Inflammatory macrophage treated with lipopolysaccharide for 1 hour (primary cell): Measurements from ENCODE around the gene CEMIP2.
"Not testable (repeated sequence)": the region's sequence is repeated elsewhere in the genome, so short reads cannot be mapped to it uniquely, and the experiment has no call there.

Experiments used
- DNase-seq, 2 donors: peaks; one replicate each; pipeline ENCODE4 v3.0.0-alpha.2; 2020 to 2022

CEMIP2 gene

DNA sequence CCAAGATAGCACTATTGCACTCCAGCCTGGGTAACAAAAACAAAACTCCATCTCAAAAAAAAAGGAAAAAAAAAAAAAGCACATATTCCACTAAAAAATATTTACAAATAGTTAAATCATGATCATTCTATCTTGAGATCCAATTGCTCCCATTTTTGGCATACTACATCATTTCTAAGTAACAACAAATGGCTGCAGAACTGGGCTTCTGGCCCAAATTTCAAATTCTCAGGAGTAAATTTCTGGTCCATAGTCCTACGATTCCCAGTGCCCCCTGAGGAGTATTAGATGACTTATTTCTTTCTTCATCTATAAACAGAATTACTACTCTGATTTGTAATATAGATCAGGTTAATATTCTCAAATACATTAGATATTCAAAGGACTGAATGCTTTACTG lies 62.1 kb downstream of the CEMIP2 start:
- DNase-seq: no peak

DNA sequence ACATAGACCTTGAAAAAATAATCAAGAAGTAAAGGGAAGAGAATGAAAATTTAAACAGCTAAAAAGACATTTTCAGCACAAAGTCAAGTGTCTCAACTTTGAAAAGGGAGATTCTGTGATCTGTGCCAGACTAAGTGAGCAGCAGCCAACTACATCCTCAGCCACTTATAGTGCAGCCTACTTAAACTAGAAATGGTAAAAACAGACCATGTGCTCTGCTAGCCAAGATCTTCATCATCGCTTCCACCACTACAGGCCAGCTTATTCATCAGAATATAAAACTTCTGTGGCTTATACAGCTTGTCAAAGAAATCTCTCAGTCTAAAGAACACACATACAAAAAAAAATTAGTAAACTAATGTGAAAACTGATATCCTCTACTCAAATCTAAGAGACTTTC lies 63.5 kb downstream of the CEMIP2 start:
- no peak for DNase-seq

DNA sequence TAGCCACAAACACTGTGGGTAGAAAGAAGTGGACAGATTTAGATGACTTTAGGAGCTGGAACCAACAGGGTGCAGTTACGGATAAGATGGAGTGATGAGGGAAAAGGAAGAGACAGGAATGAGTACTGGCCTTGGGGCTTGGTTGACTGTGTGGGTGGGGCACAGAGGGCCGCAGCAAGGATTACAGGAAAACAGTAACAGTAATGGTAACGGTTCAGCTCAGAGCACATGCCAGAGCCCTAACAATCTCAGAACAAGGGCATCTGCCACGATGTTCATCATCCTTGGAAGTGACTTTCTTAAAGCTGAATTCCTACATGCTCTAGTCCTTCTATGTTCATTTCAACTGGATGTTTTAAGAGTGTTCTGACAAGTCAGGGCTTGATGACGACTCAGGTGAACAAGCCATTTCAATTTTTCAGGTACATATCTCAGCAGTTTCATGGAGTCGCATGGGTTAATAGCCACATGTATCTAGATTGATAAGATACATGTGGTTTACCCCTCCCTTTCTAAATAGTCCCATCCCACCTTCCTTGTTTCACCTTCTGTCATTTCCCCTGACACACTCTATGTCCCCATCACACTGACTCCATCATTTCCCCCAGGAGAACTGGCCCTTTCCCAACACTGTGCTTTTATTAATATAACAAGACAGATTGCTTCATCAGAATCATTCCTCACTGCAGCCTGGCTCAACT lies 65.0 kb downstream of the CEMIP2 start:
- no peak for DNase-seq

DNA sequence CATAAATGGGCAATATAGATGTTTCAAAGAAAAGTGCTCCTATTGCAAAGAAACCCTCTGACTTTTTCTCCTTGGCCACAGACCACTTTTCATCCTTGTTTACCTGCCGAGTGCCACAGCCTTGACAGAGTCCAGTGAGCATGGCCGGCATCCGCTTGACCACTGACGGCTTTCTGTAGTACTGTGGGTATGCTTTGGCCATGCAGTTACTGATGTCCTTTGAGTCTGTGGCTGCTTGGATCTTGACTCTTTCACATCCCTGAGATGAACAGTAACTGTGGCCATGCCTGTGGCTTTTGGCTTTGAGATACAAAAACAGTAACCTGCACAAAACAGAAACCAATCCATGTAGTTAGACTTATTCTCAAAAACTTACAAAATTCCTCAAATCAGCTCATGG lies 70.4 kb downstream of the CEMIP2 start:
- no peak for DNase-seq

GRCh38 chr9:71694332-71694731 lies 74.0 kb downstream of the CEMIP2 start:
- DNase-seq: no peak

DNA sequence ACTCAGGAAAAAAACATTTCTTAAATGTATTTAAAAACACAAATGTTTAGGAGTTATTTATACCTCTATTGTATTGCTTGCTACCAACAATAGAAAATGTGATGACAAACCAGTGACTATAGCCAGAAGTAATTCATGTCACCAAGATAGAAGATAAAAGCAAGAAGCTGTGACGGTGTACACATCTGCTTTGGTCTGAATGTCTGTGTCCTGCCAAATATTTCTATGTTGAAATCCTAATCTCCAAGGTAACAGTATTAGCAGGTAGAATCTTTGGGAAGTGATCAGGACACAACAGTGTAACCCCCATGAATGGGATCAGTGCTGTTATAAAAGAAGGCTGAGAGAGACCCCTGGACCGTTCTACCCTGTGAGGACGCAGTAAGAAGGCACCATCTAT lies 74.7 kb downstream of the CEMIP2 start:
- DNase-seq: no peak

DNA sequence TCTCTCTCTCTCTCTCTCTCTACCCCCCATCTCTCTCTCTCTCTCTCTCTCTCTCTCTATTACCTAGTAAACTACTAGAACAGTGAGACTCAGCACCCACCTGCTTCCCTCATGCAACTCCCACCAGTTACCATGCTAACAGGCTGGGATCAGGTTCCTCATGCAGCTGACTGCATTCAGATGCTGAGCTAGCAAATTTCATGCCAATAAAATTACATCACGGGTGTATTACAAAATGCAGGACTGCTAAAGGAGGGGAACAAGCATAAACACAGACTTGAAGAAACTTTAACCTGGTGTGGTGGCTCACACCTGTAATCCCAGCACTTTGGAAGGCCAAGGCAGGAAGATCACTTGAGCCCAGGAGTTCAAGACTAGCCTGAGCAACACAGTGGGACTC lies 76.0 kb downstream of the CEMIP2 start:
- DNase-seq: peak; percentile 66 to 78

DNA sequence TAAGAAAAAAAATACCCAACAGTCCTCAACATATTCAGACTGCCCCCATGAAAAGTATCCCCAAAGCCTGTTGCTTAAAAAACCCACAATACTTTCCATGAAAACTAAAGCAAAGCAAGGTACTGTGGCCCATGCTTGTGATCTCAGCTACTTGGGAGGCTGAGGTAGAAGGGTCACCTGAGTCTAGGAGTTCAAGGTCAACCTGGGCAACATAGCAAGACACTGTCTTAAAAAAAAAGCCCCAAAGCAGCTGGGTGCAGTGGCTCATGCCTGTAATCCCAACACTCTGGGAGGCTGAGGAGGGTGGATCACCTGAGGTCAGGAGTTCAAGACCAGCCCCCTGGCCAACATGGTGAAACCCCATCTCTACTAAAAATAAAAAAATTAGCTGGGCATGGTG lies 76.7 kb downstream of the CEMIP2 start:
- not testable (repeated sequence) for DNase-seq

DNA sequence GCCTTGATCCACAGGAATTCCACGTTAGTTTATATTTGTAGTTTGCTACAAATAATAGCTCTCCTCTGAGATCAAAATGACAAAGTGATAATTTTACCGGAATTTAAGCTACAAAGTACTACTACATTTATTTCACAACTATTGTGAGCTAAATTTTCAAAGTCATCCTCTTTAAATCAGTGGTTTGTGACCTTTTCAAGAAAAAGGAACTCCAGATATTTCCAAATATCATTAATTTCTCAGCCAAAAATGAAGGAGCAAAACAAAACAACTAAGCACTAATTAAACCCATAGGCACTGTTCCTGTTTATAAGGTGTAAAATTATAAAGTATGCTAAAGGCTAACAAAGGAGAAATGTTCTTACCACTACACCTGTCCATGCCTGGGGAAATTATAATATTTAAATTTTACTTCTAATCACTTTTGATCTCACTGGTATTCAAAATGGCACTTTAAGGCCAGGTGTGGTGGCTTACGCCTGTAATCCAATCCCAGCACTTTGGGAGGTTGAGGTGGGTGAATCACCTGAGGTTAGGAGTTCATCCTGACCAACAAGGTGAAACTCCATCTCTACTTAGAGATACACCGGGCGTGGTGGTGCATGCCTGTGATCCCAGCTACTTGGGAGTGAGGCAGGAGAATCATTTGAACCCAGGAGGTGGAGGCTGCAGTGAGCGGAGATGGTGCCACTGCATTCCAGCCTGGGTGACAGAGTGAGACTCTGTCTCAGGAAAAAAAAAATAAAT lies 77.5 kb downstream of the CEMIP2 start:
- DNase-seq: peak; percentile 41 to 46

GRCh38 chr9:71690063-71690688 lies 78.1 kb downstream of the CEMIP2 start:
- DNase-seq: peak in 1 of 2 donors; percentile 10

- DNase-seq: no peak
Measured at GRCh38 chr9:71687676-71688075, 80.6 kb downstream of the CEMIP2 start.

DNA sequence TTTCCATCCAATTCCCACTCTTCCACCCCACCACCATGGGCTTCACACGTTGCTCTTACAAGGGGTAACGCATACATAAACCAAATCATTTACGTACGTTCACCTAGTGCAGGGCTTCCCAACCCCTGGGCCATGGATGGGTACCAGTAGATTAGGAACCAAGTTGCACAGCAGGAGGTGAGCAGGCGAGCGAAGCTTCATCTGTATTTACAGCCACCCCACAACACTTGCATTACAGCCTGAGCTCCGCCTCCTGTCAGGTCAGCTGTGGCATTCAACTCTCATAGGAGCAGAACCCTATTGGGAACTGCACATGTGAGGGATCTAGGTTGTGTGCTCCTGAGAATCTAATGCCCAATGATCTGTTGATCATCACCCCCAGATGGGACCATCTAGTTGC lies 82.3 kb downstream of the CEMIP2 start:
- DNase-seq: no peak

DNA sequence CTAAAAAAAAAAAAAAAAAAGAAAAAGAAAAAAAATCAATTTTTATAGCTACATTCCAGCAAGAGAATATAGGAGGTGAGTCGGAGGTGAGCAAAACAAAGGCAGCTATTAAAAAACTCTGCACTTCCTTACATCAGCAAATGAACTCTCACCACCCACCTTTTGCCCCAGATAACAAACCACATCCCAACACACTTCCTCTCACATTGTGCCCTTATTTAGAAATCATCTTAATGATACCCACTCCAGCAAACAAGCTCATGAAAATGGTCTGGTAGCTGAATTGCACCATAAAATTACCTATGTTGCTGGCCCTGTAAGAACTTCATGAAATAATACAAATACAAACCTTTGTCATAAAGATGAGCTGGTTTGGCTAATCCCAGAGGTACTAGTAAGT lies 82.9 kb downstream of the CEMIP2 start:
- peak in 1 of 2 donors; percentile 11 for DNase-seq

DNA sequence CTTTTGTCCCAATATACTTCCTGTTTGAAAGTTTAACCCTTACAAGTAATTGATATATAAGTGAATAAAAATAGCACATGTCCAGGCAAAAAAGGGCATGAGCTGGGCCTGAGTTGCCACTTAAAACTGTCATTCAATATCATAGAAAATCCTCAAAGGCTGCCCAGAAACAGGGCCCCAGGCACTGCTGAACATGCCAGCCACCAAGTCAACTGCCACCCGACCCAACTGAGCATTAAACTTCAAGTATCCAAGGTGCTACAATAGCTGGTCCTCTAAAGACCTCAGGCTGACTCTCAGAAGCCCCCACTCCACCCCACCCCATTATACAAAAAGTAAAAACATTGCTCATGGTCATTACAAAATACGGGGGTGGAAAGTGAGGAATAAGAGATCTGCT lies 83.7 kb downstream of the CEMIP2 start:
- DNase-seq: no peak

GRCh38 chr9:71683598-71684235 lies 84.6 kb downstream of the CEMIP2 start:
- DNase-seq: peak; percentile 70 to 73

DNA sequence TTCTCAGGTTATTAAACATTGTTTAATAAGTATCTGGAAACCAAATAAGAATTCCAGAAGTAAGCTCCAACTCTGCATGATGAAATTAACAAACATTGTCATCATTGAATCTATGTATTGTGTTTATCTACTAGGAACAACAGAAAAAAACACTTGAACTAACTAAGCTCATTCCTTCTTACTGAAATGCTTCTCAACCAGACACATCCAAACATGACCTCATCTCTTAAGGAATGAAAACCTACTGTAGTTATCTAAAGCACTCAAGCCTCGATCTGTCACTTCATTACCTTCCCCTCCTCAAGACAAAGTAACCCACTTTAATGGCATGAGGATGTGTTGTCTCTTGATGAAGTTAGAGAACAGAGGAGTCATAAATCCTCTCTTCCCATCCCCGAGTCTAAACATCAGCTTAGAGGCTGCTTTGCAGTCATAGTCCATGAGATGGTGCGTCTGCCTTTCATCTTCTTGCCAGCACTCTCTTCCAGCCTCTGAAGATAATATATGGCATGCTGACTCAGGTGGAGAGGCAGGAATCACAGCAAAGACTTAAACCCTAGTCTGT lies 86.5 kb downstream of the CEMIP2 start:
- no peak for DNase-seq

DNA sequence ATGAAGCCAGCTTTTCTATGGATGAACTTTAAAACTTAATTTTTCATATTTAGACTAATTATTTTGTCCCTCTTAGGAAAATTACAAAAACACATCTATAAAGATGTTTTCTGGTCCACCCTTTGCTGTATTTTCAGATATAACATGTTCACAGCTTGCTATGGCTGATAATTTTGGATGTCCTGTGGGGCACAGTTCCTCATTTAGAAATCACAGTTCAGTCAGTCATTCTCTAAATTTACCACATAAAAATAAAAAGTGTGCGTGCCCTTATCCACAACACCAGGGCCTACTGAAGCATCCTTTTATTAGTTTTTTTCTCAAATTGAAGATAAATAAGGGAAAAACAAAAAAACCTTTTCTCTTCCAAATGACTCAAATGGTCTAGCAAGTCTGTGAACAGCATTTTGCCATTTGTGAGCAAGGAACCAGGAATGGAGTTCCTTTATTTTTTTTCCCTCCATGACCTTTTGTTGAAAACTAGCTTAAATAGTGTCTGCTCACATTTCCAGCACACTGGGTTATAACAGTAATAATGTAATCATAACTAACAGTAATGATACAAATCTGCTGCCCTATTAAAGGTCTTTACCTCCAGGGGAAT lies 87.1 kb downstream of the CEMIP2 start:
- DNase-seq: no peak

DNA sequence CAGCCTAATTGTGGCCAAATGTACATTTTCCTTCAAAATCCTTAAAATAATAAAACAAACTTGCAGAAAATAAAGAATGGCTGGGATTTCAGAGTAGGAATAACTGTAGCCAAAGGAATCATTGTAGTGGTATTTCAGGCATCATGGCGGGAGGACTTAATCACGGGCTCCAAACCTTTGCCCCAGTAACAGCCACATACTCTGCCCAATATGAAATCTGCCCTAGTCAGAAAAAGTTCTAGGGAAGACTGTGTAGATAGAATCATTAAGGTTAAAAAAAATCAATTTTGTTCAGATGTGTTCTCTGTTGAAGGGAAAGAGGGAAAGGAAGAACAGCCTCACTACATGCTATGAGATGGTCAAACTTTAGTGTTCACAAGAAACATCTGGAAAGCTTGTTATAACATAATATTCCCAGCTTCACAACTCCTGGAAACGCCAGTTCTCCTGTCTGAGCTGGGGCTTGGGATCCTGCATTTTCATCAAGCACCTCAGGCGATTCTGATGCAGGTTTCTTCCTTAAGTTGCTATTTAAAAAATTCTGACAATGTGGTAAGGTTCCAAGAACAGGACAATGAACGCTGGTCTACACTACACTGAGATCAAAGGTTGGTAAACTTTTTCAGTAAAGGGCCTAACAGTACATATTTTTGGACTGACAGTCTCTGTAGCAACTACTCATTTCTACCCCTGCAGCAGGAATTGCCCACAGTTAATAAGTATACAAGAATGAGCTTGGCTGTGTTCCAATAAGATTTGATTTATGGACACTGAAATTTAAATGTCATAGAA lies 87.9 kb downstream of the CEMIP2 start:
- DNase-seq: no peak

GRCh38 chr9:71678999-71679398 lies 89.3 kb downstream of the CEMIP2 start:
- peak in 1 of 2 donors; percentile 6 for DNase-seq

DNA sequence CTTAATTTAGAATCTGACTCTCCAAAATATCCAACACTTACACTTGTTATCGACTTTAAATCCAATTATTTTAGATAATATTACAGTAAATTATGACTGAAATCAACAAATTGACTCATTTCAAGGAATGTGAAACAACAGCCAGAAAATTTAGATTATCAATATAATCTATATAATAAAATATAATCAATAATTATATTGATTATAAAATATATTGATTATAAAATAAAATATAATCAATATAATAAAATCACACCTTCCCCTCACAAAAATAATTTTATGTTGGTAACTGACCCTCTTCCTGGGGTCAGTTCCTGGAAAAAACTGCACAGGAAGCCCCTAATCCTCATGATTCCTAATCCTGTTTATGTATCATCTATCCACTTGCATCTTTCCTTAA lies 91.1 kb downstream of the CEMIP2 start:
- DNase-seq: no peak

DNA sequence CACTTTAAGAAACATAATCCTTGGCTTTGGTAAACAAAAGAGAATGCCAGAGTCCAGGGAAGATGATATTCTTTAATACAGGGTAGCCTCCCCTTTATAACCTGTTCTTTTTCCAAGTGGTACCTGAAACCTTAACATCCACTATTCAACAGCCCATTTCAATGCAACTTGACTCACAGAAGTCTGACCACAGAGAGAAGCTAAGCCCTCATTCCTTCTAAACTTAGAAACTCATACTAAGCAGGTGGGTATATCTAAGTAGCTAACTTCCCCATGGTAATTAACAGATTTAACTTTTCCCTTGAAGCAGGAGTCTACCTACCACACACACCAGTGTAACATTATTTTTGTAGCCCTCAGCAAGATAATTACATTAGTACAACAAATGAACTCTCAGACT lies 91.9 kb downstream of the CEMIP2 start:
- no peak for DNase-seq

DNA sequence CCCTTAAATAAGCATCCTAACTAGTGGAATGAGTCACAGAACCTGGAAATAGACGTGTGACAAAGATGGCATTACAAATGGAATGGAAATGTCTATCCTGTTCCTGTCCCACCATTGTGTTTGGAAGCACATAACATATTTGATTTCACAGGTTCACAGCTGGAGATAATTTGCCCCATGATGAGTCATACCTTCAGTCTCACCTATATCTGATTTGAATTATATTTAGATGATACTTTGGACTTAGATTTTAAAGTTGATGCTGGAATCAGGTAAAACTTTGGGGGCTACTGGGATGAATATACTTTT lies 92.5 kb downstream of the CEMIP2 start:
- DNase-seq: no peak
